Suppressor macrophage treated with lipopolysaccharide for 1 hour (primary cell): ENCODE data around the gene CIAPIN1.
"Not testable (repeated sequence)": the region's sequence is repeated elsewhere in the genome, so short reads cannot be mapped to it uniquely, and the experiment has no call there.

Experiments used
- DNase-seq, 3 donors: peaks; one replicate each; pipeline ENCODE4 v3.0.0-alpha.2; 2020 to 2022

CIAPIN1 gene

DNA sequence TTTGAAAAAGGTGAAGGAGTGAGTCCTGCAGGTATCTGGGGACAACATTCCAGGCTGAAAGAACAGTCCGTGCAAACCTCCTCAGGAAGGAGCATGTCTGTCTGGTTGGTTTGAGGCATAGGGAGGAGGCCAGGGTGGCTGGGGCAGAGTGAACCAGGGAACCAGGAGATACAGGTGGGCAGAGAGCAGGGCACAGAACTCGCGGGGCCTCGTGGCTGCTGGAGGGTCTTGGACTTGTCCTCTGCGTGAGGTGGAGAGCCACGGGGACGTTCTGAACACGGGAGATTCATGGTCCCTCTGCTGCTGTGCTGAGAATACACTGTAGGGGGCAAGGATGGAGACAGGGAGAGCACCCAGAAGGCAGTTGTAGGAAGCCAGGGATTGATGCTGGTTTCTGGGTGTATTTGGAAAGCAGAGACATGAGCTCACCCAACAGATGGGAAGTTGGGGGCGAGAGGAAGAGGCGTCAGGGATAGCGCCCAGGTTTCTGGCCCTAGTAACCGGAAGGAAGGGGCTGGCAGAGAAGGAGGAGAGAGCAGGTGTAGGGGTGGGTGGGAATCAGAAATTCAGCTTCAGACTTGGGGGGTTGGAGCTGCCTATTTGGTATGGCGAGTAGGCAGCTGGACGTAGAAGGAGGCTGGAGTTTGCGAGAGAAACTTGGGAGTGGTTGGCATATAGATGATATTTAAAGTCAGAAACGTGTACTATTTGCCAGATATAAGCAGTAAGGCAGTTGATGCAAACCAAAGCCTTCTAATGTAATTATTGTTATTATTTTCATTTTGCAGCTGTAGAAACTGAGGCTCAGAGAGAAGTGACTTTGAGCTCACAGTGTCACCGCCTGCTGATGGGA is 43.0 kb downstream of the CIAPIN1 start, which contains the start of gene CCL17:
CCL17 (plus strand) TSS at position 803 of the 853 bp plus-strand sequence. CDS start 9,166 bp downstream, outside the sequence.
- peak; percentile 27 to 50 (median 37) for DNase-seq

DNA sequence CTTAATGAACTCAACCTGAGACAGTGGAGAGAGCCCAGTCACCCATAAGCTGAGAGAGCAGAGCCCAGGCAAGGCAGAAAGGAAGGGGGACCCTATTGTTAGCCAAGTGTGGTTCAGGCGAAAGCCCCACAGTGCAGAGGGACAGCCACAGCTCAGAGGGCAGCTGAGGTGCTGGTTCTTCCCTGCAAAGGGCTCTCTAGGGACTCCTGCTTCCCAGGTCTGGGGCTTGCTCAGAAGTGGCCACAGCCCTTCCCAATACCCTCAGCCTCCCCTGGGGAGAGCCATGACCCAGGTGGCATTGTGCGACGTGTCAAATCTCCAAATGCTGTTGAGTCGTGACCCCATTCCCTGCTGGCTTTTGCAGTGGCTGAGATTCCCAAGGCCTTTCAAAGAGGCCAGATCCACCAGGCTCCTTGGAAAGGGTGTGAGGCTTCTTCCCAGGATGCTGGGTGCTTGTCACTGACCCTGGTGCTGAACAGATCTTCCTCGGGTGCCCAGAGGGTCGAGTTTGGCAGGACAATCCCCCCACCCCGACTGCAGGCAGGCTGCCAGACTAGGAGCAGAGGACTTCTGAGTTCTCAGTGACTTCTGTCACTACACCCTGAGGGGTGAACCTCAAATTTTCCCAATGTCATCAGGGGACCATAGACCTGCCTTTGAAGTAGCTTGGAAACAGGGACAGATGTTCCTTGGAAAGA is 45.1 kb downstream of the CIAPIN1 start:
- DNase-seq = no peak

DNA sequence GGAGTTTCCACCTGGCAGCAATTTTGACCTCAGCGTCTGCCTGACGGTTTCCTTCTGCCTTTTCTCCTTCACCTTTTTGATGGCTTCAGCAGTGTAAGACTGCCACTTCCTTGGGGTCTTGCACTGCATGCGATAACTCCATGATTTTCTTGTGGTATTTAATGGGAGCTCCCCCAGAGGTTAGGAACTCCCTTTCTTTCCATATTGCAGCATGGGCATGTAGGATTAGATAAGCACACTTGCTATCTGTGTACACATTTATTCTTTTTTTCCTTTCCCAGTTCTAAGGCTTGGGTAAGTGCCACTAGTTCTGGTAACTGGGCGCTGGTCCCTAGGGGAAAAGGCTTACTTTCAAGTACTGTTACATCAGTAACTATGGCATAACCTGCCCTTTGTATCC is 49.7 kb downstream of the CIAPIN1 start:
- not testable (repeated sequence) for DNase-seq

DNA sequence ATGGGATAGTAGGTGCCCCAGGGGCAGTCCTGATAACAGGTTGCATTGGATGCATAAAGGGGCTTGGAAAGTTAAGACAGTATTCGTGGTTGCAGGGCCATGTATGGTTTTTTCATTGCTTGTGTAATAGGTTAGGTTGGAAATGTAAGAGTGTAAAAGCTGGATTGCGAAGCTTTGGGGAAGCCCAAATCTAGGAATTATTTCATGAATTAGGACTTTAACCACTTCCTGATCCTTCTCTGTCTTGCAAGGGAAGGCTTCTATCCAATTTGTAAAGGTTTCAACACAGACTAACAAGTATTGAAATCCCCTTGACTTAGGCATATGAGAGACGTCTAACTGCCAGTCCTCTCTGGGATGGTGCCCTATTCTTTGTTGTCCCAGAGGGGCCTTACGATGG is 50.4 kb downstream of the CIAPIN1 start:
- DNase-seq = peak; percentile 39 to 58 (median 46)

DNA sequence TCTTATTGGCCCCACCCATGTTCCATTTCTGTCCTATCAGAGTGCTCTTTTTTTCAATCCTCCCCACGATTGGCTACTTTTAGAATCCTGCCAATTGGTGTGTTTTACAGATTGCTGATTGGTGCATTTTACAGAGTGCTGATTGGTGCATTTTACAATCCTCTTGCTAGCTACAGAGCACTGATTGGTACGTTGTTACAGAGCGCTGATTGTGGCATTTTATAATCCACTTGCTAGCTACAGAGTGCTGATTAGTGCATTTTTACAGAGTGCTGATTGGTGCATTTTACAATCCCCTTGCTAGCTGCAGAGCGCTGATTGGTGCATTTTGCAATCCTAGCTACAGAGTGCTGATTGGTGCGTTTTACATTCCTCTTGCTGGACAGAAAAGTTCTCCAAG is 52.2 kb downstream of the CIAPIN1 start:
- no peak for DNase-seq

DNA sequence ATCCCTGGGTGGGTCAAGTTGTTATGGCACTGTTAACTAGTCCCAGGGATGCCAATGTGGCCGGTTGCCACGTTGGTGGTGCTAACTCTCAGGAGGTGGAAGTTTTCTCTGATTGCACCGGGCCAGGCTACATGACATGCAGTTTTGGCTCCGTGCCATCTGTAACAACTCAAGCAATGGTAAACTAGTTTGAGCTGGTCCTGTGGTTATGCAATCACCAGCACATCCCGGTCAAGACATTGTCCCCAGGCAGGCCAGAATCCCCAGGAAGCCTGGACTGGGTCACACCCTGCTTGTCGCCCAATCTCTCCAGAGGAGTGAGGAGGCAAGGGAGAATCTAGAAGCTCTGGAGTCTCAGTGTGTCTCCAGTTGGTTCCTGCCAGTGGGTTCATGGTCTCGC is 52.7 kb downstream of the CIAPIN1 start:
- no peak for DNase-seq

DNA sequence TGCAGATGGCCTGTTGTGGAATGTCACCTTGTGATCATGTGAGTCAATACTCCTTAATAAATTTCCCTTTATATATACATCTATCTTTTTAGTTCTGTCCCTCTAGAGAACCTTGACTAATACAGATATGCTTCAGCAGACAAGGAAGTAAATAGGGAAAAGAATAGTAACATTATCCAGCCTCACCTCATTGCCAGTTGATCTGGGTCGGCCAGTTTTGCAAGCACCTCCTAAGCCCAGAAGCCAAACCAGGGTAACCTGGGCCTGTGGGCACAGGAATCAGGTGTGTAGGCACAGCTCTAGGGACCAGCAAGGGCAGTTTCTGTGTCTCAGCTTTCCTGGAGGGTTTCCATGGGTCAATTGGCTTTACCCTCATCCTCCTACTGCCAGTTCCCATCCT is 54.5 kb downstream of the CIAPIN1 start:
- no peak for DNase-seq

DNA sequence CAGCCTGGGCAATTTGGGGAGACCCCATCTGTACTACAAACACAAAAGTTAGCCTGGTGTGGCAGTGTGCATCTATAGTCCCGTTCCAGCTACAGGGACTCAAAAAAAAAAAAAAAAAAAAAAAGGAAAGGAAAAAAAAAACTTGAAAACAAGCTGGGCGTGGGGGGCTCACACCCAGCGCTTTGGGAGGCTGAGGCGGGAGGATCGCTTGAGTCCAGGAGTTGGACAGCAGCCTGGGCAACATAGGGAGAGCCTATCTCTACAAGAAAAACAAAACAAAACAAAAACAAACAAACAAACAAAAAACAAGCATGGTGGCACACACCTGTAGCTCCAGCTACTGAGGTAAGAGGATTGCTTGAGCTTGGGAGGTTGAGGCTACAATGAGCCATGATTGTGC is 55.5 kb downstream of the CIAPIN1 start:
- DNase-seq = no peak

DNA sequence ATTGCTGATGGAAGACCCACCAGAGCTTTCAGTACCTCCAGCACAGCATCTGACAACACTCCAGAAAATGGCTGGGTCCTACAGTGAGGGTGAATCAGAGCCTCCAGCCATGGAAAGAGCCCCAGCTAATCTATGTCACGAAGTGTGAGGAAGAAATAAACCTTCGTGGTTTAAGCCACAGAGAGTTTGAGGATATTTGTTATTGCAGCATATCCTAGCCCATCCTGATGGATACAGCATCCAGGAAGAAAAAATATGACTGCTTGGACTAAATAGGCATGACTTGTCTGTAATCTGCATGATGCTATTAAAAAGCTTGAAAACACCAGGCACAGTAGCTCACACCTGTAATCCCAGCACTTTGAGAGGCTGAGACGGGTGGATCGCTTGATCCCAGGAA is 55.9 kb downstream of the CIAPIN1 start:
- DNase-seq = no peak

DNA sequence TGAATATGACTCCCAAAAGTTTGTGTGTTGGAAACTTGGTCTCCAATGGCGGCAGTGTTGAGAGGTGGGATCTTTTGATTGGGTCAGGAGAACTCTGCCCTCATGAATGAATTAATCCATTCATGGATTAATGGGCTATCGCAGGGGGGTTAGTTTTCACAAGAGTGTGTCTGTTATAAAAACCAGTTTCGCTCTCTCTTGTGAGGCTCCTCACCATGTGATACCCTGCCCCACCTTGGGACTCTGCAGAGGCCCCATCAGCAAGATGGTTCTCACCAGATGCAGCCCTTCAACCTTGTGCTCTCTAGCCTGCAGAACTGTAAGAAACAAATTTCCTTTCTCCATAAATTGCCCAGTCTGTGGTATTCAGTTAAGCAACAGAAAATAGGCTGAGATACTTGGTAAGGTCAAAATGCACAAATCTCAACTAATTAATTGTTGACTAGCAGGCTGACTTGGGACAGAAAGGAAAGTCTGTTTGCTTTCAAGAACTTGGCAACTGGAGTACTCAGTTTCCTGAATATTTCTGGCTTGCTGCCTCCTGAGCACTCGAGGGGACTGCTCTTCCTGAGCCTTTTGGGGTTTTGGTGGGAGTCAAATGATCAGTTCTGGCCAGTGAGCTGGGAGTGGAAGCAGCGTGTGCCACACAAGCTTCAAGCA is 56.4 kb downstream of the CIAPIN1 start:
- no peak for DNase-seq

DNA sequence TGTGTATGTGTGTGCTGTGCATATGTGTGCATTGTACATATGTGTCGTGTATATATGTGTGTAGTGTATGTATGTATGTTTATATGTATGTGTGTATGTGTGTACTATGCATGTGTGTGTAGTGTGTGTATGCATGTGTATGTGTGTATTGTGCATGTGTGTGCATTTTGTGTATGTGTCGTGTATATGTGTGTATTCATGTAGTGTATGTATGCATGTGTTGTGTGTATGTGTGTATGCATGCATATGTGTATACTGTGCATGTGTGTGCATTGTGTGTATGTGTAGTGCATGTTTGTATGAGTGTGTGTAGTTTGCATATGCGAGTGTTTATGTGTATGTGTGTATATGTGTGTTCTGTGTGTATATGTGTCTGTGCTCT is 58.1 kb downstream of the CIAPIN1 start:
- no peak for DNase-seq

DNA sequence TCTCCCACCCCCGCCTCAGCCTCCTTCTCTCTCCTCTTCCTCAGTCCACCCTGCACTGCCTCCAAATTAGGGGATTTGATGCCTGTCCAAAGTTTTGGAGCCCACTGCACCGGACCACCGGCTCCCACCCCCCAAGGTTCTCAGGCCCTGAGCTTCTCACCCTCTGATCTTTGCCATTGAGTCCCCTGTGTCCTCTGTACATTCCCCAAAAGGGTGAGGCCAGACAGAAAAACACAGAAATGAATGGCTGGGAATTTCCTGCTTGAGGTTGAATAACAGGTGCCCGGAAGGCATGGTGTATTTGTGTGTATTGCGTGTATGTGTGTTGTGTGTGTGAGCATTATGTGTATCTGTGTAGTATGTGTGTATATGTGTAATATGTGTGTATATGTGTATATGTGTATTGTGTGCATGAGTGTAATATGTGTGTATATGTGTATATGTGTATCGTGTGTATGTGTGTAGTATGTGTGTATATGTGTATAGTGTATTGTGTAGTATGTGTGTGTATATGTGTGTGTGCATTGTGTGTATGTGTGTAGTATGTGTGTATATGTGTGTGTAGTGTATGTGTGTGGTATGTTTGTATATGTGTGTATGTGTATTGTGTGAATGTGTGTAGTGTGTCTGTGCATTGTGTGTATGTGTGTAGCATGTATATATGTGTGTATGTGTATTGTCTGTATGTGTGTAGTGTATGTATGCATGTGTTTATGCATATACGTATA is 58.7 kb downstream of the CIAPIN1 start:
- DNase-seq = no peak

DNA sequence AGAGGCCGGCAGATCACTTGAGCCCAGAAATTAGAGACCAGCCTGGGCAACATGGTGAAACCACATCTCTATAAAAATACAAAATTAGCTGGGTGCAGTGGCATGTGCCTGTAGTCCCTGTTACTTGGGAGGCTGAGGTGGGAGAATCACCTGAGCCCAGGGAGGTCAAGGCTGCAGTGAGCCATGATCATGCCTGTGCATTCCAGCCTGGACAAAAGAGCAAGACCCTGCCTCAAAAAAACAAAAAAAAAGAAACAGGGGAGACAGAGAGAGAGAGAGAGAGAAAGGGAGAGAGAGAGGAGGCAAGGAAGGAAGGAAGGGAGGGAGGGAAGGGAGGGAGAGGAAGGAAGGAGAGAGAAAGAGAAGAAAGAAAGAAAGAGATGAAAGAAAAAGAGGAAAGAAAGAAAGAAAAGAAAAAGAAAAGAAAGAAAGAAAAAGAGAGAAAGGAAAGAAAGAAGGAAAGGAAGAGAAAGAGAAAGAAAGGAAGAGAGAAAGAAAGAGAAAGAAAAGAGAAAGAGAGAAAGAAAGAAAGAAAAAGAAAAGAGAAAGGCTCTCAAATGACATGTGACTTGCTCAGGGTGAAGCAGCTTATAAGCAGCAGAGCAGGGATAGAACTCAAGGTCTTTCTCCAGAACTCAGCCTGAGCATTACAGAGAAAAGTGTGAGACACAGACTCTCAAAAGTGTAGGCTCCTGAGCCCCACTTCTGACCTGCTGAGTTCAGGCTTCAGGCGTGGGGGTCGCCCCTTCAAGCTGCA is 59.4 kb downstream of the CIAPIN1 start:
- no peak for DNase-seq

DNA sequence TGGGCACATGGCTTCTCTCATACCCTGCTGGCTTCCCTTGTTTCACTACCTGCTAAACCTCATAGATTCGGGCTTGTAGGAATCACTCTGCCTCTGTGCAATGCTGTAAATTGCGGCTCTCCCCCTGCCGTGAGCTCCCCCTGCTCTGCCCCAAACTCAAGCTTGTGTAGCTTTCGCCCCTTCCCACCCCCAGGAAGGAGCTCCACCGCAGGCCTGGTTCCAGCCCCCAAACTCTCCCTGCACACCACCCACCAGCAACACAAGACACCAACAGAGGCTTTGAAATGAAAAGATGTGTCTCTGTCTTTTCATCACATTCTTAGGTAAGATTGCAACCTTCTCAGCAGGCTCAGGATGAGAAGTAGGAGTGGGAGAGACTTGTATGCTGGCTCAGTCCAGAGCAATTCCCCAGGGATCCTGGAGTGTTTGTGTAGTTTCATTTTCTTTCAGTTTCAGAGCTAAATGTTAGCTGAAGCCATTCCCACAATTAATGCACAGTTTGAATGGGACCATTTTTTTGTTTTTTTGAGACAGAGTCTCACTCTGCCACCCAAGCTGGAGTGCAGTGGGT is 60.7 kb downstream of the CIAPIN1 start:
- no peak for DNase-seq

DNA sequence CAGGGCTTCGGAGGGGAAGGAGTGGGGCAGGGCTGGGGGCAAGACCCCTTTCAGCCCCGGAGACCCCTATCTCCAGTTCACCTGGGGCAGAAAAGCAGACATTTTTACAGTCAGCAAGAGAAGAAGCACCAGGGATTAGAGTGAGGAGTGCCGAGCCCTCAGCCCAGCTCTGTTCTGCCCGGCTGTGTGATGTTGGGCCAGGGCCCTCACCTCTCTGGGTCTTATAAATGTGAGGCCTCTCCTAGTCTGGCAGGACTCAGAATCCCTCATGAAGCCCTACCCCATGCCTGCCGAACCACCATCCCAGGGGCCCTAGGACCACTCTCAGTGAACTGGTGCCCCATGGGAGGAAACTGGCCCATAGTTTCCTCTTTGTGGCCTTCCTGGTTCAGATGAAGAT is 62.1 kb downstream of the CIAPIN1 start:
- no peak for DNase-seq

DNA sequence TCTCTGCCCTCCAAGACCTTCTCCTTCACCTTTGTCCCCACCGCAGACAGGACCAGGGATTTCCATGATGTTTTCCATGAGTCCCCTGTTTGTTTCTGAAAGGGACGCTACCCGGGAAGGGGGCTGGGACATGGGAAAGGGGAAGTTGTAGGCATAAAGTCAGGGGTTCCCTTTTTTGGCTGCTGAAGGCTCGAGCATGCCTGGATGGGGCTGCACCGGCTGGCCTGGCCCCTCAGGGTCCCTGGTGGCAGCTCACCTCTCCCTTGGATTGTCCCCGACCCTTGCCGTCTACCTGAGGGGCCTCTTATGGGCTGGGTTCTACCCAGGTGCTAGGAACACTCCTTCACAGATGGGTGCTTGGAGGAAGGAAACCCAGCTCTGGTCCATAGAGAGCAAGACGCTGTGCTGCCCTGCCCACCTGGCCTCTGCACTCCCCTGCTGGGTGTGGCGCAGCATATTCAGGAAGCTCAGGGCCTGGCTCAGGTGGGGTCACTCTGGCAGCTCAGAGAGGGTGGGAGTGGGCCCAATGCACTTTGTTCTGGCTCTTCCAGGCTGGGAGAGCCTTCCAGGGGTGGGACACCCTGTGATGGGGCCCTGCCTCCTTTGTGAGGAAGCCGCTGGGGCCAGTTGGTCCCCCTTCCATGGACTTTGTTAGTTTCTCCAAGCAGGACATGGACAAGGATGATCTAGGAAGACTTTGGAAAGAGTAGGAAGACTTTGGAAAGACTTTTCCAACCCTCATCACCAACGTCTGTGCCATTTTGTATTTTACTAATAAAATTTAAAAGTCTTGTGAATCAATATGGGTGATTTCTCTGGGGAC is 62.7 kb downstream of the CIAPIN1 start:
- DNase-seq = peak; percentile 69 to 78 (median 70)

DNA sequence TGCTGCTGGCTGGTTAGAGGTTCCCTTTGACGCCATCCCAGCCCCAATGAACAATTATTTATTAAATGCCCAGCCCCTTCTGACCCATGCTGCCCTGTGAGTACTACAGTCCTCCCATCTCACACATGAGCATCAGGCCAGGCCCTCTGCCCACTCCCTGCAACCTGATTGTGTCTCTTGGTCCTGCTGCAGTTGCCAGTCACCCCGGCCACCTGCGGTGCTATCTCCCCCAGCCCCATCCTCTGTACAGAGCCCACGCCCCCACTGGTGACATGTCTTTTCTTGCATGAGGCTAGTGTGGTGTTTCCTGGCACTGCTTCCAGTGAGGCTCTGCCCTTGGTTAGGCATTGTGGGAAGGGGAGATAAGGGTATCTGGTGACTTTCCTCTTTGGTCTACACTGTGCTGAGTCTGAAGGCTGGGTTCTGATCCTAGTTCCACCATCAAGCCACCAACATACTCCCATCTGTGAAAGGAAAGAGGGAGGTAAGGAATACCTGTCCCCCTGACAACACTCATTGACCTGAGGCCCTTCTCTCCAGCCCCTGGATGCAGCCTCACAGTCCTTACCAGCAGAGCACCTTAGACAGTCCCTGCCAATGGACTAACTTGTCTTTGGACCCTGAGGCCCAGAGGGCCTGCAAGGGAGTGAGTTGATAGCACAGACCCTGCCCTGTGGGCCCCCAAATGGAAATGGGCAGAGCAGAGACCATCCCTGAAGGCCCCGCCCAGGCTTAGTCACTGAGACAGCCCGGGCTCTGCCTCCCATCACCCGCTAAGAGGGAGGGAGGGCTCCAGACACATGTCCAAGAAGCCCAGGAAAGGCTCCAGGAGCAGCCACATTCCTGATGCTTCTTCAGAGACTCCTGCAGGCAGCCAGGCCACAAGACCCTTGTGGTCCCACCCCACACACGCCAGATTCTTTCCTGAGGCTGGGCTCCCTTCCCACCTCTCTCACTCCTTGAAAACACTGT is 63.6 kb downstream of the CIAPIN1 start:
- DNase-seq = peak in 1 of 3 donors; percentile 51

DNA sequence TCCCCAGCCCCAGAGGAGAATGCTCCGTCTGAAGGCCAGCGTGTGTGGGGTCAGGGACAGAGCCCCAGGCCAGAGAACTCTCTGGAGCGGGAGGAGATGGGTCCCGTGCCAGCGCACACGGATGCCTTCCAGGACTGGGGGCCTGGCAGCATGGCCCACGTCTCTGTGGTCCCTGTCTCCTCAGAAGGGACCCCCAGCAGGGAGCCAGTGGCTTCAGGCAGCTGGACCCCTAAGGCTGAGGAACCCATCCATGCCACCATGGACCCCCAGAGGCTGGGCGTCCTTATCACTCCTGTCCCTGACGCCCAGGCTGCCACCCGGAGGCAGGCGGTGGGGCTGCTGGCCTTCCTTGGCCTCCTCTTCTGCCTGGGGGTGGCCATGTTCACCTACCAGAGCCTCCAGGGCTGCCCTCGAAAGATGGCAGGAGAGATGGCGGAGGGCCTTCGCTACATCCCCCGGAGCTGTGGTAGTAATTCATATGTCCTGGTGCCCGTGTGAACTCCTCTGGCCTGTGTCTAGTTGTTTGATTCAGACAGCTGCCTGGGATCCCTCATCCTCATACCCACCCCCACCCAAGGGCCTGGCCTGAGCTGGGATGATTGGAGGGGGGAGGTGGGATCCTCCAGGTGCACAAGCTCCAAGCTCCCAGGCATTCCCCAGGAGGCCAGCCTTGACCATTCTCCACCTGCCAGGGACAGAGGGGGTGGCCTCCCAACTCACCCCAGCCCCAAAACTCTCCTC is 64.5 kb downstream of the CIAPIN1 start:
- DNase-seq = no peak
